Small intestine (tissue), 7 donors: ENCODE measurements around the gene MKNK1. TPM values are rescaled to one million over a fixed set of nuclear protein-coding genes. Genes with fewer than 3 reads are reported as not detected.

Experiments
- DNase-seq, 2 donors: peaks; one replicate each; pipeline versions ENCODE4 v3.0.0 to v3.0.0-alpha.2; 2013
- FAIRE-seq: peaks from 2 replicates; lab custom pipeline; 2012; peaks lifted over from hg19 to GRCh38; lab: Jason Lieb, UNC
- H3K27ac ChIP-seq, 3 donors: one replicate each; pipeline ENCODE4 v1.5.1; 2013; ENCODE audit warnings: low read length in 2 of 3, mild to moderate bottlenecking in 2 of 3, control low read depth in 1 of 3, inconsistent platforms in 1 of 3, low read depth in 1 of 3, moderate library complexity in 1 of 3
- H3K27me3 ChIP-seq, 3 donors: one replicate each; pipeline ENCODE4 v1.6.1; 2013; ENCODE audit warnings: low read length in 3 of 3, inconsistent platforms in 1 of 3; ENCODE audit not compliant: control insufficient read depth in 3 of 3, insufficient read depth in 3 of 3
- H3K36me3 ChIP-seq, 3 donors: one replicate each; pipeline ENCODE4 v1.6.1; 2013; ENCODE audit warnings: low read length in 3 of 3, inconsistent platforms in 1 of 3, low read depth in 1 of 3, mild to moderate bottlenecking in 1 of 3, moderate library complexity in 1 of 3; ENCODE audit not compliant: control insufficient read depth in 3 of 3, insufficient read depth in 2 of 3
- H3K4me1 ChIP-seq, 3 donors: one replicate each; pipeline ENCODE4 v1.6.1; 2013; ENCODE audit warnings: low read length in 2 of 3, inconsistent platforms in 1 of 3, low read depth in 1 of 3, mild to moderate bottlenecking in 1 of 3, moderate library complexity in 1 of 3; ENCODE audit not compliant: control insufficient read depth in 3 of 3, insufficient read depth in 2 of 3
- H3K4me3 ChIP-seq, 3 donors: one replicate each; pipeline ENCODE4 v1.5.1; 2013; ENCODE audit warnings: low read length in 3 of 3, control low read depth in 1 of 3, inconsistent platforms in 1 of 3, low read depth in 1 of 3, mild to moderate bottlenecking in 1 of 3, moderate library complexity in 1 of 3
- H3K9me3 ChIP-seq, 2 donors: one replicate each; pipeline ENCODE4 v1.6.1; 2013; ENCODE audit warnings: low read depth in 1 of 2, low read length in 1 of 2; ENCODE audit not compliant: control insufficient read depth in 2 of 2, insufficient read depth in 1 of 2
- WGBS, 3 donors: extraction: QIAGEN DNeasy Blood & Tissue Kit; methylation state at CpG; one replicate each; pipeline ENCODE4 v1.1.7; 2013; 5-methylcytosine and 5-hydroxymethylcytosine counted together
- polyA plus RNA-seq, 4 donors: library from polyadenylated mRNA; stranded (reverse) in 3 of 4; unstranded in 1 of 4; fragments of 200-250 nt in 3 of 4; fragments of 120-200 nt in 1 of 4; gene quantifications; one replicate each; pipeline versions ENCODE4 v1.2.1 to v1.2.3, GENCODE V29; 2013
- donor health status: healthy with polysubstance abuse.
- donor health status: control.
- donor health status: control.
- donor health status: Bipolar disorder and iron deficiency.
- donor health status: healthy.

MKNK1 gene
- polyA plus RNA-seq, 4 donors, result 20.2 to 42.5 (median 33.5) TPM

GRCh38 chr1:46526013-46526690, 77.9 kb downstream of the MKNK1 start:
- H3K9me3 ChIP-seq, result no peaks in the 10 kb centered on the region
- H3K36me3 ChIP-seq, result no peaks in the 10 kb centered on the region
- FAIRE-seq, result no peak
- DNase-seq, result no peak
- no peak overlapping the region for H3K4me3 ChIP-seq
- H3K27ac ChIP-seq, result no peak overlapping the region
- 39 to 61% (median 59%) methylated on average over 17 of the region's 17 CpGs for WGBS, 3 donors
- peaks cover 0 to 12% (median 8%) of the 10 kb centered on the region in 3 donors for H3K4me1 ChIP-seq
- H3K27me3 ChIP-seq, result peaks cover 0 to 74% (median 7%) of the 10 kb centered on the region in 3 donors

GRCh38 chr1:46525253-46525983, 78.7 kb downstream of the MKNK1 start:
- WGBS, 3 donors, result 50 to 81% (median 71%) methylated on average over 13 of the region's 13 CpGs
- no peak for FAIRE-seq

GRCh38 chr1:46524843-46525242, 79.2 kb downstream of the MKNK1 start:
- peaks cover 0 to 63% (median 7%) of the 10 kb centered on the region in 3 donors for H3K27me3 ChIP-seq
- 79 to 91% (median 88%) methylated on average over 5 of the region's 5 CpGs for WGBS, 3 donors

More at GRCh38 chr1:46525253-46525983, 78.7 kb downstream of the MKNK1 start:
- DNase-seq, result no peak
- Histone ChIP-seq H3K4me3 (no peak overlapping the region), H3K27ac (no peak overlapping the region), H3K4me1 (peaks cover 0 to 12% (median 8%) of the 10 kb centered on the region in 3 donors), H3K36me3 (no peaks in the 10 kb centered on the region), H3K9me3 (no peaks in the 10 kb centered on the region), H3K27me3 (peaks cover 0 to 67% (median 7%) of the 10 kb centered on the region in 3 donors)

GRCh38 chr1:46523496-46524353, 80.3 kb downstream of the MKNK1 start:
- H3K4me3 ChIP-seq, result no peak overlapping the region
- WGBS, 3 donors, result 66 to 75% (median 73%) methylated on average over 10 to 11 of the region's 11 CpGs
- H3K9me3 ChIP-seq, result no peaks in the 10 kb centered on the region
- peaks cover 0 to 57% (median 4%) of the 10 kb centered on the region in 3 donors for H3K27me3 ChIP-seq
- FAIRE-seq (no peak), DNase-seq (no peak)
- no peak overlapping the region for H3K27ac ChIP-seq
- H3K4me1 ChIP-seq, result peaks cover 0 to 12% (median 8%) of the 10 kb centered on the region in 3 donors
- no peaks in the 10 kb centered on the region for H3K36me3 ChIP-seq

More at GRCh38 chr1:46524843-46525242, 79.2 kb downstream of the MKNK1 start:
- no peak for FAIRE-seq
- H3K4me1 ChIP-seq, result peaks cover 0 to 12% (median 8%) of the 10 kb centered on the region in 3 donors
- no peak overlapping the region for H3K4me3 ChIP-seq
- DNase-seq, result no peak
- no peaks in the 10 kb centered on the region for H3K36me3 ChIP-seq
- no peaks in the 10 kb centered on the region for H3K9me3 ChIP-seq
- H3K27ac ChIP-seq, result no peak overlapping the region

GRCh38 chr1:46522969-46523320, 81.1 kb downstream of the MKNK1 start:
- DNase-seq (no peak), FAIRE-seq (no peak)
- Histone ChIP-seq H3K27ac (no peak overlapping the region), H3K4me3 (no peak overlapping the region), H3K4me1 (peaks cover 0 to 17% (median 8%) of the 10 kb centered on the region in 3 donors), H3K36me3 (no peaks in the 10 kb centered on the region), H3K9me3 (no peaks in the 10 kb centered on the region), H3K27me3 (peaks cover 0 to 50% (median 4%) of the 10 kb centered on the region in 3 donors)
- WGBS, 3 donors, result 64 to 88% (median 82%) methylated on average over 13 of the region's 13 CpGs

GRCh38 chr1:46522184-46522968, 81.7 kb downstream of the MKNK1 start:
- Histone ChIP-seq H3K9me3 (no peaks in the 10 kb centered on the region), H3K4me3 (no peak overlapping the region), H3K4me1 (peaks cover 0 to 18% (median 8%) of the 10 kb centered on the region in 3 donors), H3K36me3 (no peaks in the 10 kb centered on the region), H3K27ac (peak overlapping the region in 1 of 3 donors; percentile 27), H3K27me3 (peaks cover 0 to 48% (median 4%) of the 10 kb centered on the region in 3 donors)
- FAIRE-seq (no peak), DNase-seq (peak in 1 of 2 donors; percentile 37)
- WGBS, 3 donors, result 5 to 15% (median 5%) methylated on average over 16 of the region's 16 CpGs

- peaks cover 0 to 38% (median 4%) of the 10 kb centered on the region in 3 donors for H3K27me3 ChIP-seq
- FAIRE-seq, result no peak
- no peaks in the 10 kb centered on the region for H3K9me3 ChIP-seq
- no peaks in the 10 kb centered on the region for H3K36me3 ChIP-seq
- H3K4me1 ChIP-seq, result peaks cover 0 to 17% (median 6%) of the 10 kb centered on the region in 3 donors
- H3K27ac ChIP-seq, result no peak overlapping the region
- WGBS, 3 donors, result 62 to 73% (median 65%) methylated on average over 2 of the region's 2 CpGs
- H3K4me3 ChIP-seq, result no peak overlapping the region
- DNase-seq, result no peak
These were observed 82.7 kb downstream of the MKNK1 start for GRCh38 chr1:46521414-46521813.
